Measurements from ENCODE around the gene CUTA.
"Not testable (repeated sequence)": the region's sequence is repeated elsewhere in the genome, so short reads cannot be mapped to it uniquely, and the experiment has no call there.

Gene CUTA

DNA sequence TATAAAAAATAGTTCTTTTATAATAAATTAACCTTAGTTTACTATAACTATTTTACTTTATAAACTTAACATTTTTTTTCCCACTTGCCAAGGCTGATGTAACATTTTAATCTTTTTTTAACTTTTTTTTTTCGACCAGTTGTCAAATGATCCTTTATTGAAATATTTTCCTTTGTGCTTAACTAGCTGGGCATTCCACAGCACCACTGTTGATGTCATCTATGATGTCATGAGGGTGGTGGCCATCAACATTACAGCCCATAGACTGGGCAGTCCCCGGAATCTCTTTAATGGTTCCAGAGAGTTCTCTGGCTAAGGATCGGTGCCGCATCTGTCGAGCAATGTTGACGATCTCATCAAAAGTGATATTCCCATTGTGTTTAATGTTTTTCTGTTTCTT, 18.0 kb downstream of the CUTA start:
- DNase-seq (ENCODE audit: low spot score), result not testable (repeated sequence)

DNA sequence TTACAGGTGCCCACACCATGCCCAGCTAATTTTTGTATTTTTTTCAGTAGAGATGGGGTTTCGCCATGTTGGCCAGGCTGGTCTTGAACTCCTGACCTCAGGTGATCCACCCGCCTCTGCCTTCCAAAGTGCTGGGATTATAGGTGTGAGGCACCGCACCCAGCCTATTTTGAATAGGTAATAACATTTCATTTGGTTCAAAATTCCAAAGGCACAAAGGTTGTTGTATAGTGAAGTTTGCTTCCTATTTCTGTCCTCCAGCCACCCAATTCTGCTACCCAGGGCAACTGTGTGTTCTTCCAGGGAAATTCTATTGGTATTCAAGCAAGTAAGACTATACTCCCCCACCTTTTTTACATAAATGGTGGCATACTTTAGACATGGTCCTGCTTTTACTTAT, 19.3 kb downstream of the CUTA start:
- DNase-seq (ENCODE audit: low spot score), result not testable (repeated sequence)

DNA sequence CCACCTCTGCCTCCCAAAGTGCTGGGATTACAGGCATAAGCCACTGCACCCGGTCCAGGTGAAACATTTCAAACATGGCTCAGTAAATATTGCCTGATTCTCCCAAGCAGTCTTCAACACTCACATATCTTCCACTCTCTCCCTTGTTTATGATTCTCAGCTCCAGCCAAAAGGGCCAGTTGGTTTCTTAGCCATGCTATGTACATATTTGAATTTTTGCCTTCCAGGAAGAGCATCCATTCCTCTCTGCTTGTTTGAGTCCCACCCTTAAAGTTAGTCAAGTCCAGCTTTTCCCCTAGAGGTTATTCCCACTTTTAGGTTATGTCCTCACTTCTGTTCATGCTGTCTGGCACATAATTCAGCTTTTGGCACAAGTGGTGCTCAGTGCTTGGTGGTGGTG, 20.4 kb downstream of the CUTA start:
- DNase-seq (ENCODE audit: low spot score), result no peak

DNA sequence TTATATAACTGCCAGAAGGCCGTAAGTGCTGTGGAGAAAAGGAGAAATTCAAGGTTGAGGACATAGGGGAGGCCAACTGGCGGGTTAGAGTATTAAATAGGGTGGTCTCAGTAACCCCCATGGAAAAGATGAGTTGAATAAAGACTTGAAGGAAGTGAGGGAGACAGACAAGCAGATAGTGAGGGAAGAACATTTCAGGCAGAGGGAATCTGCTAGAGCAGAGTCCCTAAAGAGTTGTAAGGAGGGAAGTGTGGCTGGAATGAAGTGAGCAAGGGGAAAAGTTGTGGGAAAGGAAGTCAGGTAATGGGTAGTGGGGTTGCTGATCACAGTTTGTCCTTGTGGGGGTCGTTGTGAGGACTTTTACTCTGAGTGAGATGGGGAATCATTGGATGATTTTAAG, 24.9 kb downstream of the CUTA start:
- no peak for DNase-seq (ENCODE audit: low spot score)

DNA sequence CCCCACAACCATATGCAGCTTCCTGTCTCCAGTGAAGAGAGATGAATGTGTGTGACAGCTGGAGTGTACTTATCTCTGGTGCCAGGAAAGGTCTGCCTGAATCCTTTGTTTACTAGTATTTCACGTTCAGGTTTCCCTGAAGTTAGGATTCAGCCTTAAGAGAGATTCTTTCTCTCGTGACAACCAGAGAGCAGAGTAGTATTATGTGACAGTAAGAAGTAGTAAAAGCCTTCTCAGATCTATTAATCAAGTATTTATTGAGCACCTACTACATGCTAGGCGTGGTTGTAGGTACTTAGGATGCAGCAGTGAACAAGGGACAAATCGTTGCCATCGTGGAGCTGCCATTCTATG, 25.3 kb downstream of the CUTA start:
- DNase-seq (ENCODE audit: low spot score), result no peak

DNA sequence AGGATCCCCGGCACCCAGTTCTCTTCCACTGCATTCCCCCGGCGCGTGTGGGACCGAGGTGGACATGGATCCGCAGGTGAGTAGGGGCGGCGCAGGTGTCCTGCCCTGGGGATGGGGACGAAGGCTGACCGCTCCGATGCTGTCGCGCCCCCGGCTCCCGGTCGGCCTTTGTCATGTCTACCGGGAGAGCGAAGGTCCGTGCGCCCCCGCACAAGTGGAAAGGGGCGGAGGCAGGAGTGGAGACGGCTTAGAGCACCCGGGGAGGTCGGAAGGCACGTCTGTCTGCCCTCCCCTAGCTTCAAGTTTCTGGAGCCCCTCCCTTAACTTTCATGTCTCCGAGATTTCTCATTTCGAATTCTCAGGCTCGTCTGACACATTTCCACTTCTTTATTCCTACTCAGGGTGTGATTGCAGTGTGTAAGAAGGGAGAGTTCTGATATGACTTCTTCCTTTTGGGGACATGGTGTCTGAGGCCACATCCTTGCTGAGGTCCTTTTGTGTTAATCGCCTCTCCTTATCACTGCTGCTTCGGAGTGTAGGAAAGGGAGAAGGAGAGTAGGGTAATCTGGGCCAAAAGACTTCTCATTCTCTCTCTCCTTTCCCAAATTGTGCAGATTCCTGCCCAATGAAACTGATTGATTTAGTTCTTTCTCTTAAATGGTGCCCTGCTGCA, 25.8 kb downstream of the CUTA start:
- DNase-seq (ENCODE audit: low spot score), result no peak

DNA sequence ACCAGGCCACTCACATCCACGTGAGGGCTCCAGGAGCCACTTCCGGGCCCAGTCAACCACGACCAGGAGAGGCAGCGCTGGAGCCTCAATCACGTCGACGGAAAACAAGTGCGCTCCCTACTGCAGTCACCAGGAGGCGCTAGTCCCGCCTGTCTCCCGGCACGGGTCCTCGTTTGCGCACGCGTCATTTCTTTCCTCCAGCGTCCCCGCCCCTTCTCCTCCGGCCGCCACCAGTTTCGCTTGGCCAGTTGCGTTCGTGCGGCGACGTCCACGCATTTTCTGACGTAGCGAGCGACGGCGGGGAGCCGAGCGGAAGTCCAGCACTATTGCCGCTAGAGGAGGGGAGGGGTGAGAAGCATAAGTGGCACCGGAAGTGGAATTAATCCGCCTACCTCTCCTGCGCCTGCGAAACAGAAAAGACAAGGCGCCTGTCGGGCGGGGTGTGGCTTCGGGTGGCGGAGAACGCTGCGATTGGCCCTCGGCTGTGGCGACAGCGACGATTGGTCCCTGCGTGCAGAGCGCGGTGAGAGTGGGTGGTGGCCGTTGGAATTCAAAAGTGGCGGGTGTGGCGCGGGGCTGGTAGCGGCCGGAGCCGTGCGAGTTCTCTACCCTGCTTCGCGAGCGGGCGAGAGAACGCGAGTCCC, 26.5 kb downstream of the CUTA start, which contains the start of gene KIFC1:
Gene KIFC1 (plus strand): TSS at position 546 of the 644 bp plus-strand sequence. CDS start 163 bp downstream, outside the sequence.
- DNase-seq (ENCODE audit: low spot score), result peak; percentile 99

DNA sequence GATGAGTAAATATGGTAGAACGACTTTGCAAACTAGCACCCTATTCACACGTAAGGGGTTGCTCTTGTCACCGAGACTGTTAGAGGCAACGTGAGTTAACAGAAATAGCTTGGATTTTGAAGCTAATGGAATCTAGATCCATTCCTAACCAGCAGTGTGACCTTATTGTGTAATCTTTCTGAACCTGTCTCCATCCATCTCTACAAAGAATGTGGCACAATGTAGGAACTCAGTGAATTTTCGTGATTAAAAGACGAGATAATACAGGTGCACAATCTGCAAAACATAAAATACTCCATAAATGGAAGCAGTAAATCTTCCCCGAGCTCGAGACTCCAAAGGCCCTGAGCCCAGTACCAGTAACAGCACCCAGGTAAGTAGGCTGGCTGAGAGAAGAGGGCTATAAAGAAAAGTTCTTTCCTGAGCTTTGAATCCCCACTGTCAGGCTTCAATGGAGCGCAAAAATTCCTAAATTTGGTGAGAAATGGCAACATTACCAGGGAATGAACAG, 27.1 kb downstream of the CUTA start:
- DNase-seq (ENCODE audit: low spot score), result no peak

DNA sequence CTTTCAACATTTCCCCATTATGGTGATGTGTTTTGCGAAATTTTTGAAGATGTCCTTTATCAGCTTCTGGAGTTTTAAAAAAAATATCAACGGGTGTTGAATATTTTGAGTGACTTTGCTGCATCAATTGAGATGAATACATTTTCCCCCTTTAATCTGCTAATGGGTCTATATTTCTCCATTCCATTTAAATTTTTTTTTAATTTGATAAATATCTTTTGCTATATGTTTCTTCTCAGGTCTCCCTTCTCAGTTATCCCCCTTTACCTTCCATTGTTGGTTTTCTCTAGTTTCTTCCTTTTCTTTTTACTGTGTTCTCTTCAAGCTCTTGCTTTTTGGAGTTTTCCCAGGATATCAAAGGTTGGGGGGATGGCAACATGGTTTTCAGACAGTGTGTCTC, 27.7 kb downstream of the CUTA start:
- DNase-seq (ENCODE audit: low spot score), result no peak

DNA sequence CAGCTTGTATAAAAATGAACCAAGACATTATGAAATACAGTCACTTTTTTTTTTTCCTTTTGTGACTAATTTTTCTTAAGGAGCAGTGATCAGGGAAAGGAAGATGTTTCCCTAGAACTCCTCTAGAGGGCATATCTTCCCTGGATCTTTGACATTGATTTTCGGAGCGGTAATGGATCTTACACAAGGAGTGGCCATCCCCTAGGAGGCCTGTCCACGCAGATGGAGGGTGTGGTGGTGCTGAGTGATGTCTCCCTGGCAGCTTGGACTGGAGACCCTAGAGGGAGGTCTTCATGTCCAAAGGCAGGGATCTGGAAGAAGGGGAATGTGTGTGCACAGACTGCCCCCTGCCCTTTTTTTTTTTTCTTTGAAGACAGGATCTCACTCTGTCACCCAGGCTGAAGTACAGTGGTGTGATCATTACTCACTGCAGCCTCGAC, 33.3 kb downstream of the CUTA start:
- no peak for DNase-seq (ENCODE audit: low spot score)

DNA sequence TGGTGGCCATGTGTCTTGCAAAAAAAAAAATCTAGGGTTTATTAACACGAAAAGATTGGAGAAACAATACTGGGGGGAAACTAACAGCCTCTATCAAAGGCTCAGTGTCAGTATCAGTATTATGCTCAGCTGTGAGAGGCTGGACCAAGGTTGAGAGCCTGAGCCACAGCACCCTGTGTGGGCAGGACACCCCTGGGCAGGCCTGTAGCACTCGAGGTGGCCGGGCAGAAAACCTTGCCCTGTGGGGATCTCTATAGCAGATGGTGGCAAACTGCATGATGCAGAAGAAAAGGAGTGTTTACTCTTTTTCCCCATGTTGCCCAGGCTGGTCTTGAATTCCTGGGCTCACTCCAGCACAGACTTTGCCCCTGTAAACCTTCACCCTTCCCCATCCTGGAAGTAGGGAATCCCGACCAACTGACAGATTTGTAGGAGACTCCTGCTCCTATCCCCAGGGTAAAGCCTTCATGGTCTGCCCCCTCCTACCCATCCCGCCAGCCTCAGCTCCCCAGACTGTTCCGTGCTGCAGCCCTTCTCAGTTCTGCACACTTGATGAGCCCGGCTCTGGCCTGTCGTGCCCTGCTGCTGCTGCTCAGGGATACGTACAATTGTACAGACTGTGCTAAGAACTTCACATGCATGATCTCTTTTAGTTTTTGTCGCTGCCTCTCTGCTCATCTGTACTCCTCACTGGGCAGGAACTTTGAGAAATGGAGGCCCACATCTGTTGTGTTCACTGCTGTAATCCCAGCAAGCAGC, 34.3 kb downstream of the CUTA start:
- DNase-seq (ENCODE audit: low spot score), result no peak

DNA sequence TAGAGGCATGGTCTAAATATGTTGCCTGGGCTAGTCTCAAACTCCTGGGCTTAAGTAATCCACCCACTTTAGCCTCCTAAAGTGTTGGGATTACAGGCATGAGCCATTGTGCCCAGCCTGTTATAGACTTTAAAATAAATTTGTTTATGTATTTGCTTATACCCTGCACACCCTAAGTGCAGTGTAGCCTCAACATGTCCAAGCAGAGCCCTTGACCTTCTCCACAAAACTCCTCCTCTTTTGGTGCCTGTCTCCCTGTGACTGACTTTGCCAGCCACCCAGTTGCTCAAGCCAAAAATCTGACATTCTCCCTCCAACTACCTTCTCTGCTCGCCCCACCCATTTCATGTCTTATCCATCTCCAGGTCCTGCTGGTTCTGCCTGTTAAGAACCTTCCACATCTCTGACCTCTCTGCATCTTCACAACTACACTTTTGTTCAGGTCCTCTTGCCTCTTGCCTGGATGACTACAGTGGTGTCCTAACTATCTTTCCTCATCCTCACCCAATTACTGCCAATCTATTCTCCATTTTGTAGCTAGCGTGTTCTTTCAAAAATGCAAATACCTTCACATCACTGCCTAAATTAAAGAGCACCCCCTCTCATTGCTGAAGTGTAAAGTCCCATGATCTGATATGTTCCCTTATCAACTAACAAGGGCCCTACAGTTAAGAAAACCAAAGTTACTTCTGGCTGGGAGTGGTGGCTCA, 37.5 kb downstream of the CUTA start:
- DNase-seq (ENCODE audit: low spot score), result no peak

DNA sequence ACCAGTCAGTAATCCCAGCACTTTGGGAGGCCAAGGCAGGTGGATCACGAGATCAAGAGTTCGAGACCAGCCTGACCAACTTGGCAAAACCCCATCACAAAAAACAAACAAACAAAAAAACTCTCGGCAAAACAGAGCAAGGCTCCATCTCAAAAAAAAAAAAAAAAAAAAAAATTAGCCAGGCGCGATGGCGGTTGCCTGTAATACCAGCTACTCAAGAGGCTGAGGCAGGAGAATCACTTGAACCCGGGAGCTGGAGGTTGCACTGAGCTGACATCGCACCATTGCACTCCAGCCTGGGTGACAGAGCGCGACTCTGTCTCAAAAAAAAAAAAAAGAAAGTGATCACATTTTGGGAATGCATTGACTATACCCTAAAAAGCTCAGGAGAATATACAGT, 38.7 kb downstream of the CUTA start:
- DNase-seq (ENCODE audit: low spot score), result not testable (repeated sequence)

DNA sequence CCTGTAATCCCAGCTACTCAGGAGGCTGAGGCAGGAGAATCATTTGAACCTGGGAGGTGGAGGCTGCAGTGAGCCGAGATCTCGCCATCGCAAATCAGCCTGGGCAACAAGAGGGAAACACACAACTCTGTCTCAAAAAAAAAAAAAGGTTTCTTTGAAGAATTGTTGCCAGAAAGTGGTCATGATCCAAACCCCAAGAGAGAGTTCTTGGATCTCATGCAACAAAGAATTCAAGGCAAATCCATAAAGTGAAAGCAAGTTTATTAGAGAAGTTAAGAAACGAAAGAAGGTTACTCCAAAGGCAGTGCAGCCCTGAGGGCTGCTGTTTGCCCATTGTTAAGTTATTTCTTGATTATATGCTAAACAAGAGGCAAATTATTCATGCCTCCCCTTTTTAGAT, 40.7 kb downstream of the CUTA start:
- no peak for DNase-seq (ENCODE audit: low spot score)

DNA sequence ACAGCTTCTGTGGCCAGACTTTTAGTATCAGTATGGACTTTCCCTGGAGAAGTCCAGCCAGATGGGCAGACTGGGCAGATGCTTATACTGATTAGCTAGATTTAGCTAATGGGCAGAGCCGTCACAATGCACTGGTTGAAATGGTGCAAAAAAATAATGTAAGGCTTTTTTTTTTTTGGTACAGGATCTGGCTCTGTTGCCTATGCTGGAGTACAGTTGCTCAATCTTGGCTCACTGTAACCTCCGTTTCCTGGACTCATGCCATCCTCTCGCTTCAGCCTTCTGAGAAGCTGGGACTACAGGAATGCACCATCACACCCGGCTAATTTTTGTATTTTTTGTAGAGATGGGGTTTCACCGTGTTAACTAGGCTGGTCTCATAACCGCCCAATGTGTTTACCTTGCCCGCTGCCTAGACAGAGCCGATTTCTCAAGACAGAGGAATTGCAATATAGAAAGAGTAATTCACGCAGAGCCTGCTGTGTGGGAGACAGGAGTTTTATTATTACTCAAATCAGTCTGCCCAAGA, 42.7 kb downstream of the CUTA start:
- no peak for DNase-seq (ENCODE audit: low spot score)

DNA sequence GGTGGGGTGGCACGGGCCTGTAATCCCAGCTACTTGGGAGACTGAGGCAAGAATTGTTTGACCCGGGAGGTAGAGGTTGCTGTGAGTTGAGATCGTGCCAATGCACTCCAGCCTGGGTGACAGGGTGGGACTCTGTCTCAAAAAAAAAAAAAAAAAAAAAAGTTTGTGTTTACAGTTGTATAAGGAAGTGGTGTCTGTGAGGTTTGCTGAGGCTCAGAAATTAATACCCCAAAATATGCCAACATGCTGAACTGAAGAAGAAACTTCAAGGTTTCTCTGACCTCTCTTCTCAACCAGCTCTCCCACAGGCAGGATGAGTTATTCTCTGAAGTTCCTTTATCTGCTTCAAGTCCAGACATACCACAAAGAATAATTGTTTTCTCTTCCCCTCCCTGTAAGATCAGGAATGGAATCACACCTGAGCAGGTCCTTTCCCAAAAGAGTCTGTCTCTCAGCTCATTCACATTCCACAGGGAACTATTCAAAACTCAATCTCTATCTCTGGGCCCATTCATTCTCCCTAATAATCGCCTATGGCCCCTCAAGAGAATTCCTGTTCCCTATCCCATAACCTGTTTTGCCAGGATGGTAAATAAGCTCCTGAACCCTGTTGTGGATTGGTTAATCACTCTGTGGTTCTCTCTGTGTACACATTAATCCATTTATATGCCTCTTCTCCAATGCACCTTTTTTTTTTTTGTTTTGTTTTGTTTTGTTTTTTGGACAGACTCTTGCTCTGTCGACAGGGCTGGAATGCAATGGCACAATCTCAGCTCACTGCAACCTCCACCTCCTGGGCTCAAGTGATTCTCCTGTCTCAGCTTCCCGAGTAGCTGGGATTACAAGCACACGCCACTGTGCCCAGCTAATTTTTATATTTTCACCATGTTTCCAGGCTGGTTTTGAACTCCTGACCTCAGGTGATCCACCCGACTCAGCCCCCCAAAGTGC, 43.7 kb downstream of the CUTA start:
- DNase-seq (ENCODE audit: low spot score), result no peak

DNA sequence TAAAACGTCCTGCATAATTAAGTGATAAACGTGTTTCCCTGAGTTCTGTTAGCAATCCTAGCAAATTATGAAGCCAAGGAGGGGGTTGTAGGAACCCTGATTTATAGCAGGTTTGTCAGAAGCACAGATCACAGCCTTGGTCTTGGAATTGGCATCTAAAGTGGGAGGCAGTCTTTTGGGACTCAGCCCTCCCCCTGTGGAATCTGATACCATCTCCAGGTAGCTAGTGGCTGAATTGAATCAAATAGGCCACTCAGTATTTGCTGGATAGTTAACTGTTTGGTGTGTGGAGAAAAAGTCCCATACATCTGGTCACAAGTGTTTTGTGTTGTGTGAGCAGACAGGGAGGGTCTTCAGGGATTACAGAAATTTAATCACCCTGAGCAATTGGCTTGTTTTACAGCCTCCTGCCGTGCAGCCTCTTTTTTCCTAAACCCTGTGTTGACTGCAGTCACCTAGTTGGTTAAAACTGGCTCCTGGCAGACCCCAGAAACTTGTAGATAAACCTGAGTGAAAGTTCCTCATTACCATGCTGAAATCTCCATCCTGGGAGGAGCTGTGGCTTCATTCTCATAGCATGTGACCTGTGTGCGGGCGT, 45.3 kb downstream of the CUTA start:
- DNase-seq (ENCODE audit: low spot score), result no peak

DNA sequence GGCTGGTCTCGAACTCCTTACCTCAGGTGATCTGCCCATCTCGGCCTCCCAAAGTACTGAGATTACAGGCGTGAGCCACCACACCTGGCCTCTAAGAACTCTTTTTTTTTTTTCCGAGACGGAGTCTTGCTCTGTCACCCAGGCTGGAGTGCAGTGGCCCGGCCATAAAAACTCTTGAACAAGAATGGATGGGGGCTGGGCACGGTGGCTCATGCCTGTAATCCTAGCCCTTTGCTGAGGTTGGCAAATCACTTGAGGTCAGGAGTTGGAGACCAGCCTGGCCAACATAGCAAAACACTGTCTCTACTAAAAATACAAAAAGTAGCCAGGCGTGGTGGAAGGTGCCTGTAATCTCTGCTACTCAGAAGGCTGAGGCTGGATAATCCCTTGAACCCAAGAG, 46.0 kb downstream of the CUTA start:
- DNase-seq (ENCODE audit: low spot score), result not testable (repeated sequence)

DNA sequence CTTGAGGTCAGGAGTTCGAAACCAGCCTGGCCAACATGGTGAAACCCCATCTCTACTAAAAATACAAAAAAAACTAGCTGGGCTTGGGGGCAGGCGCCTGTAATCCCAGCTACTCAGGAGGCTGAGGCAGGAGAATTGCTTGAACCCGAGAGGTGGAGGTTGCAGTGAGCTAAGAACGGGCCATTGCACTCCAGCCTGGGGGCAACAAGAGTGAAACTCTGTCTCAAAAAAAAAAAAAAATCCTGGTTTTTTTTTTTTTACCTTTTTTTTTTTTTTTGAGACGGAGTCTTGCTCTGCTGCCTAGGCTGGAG, 50.2 kb downstream of the CUTA start:
- not testable (repeated sequence) for DNase-seq (ENCODE audit: low spot score)

DNA sequence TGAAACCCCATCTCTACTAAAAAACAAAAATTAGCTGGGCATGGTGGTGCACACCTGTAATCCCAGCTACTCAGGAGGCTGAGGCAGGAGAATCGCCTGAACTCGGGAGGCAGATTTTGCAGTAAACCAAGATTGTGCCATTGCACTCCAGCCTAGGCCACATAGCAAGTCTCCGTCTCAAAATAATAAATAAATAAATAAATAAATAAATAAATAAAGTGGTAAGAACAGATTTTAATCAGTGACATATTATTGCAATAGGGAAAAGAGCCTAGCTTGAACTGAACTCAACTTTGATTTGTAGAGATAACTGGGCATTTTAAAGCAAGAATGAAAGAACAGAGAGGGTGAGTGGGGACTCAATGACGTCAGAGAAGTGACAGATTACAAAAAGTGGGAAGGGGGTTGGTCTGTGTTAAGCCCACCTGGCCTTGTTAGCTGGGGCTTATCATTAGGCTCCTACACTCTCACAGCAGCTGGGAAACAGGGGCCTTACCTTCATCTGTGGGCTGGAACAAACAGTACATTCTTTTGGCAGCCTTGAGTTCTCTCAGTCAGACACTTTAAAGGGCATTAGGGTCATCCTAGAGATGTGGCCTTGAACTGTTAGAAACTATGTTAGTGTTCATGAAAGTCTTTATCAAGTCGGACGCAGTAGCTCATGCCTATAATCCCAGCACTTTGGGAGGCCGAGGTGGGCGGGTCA, 50.7 kb downstream of the CUTA start:
- DNase-seq (ENCODE audit: low spot score), result no peak

Measured in CD4-positive, alpha-beta T cell treated with Interleukin-6 at 100 ng/mL for 8 hours (primary cell).